ENCODE results near the gene TMEM242. TPM values are rescaled to one million over a fixed set of nuclear protein-coding genes. Genes with fewer than 3 reads are reported as not detected.

Gene TMEM242
- total and polyA plus RNA-seq, 10 of the 15 experiments (the other 5 are each of a cell fraction or from before 2014, with no cell fraction given): 2.8 to 9.8 (median 5.5) TPM

DNA sequence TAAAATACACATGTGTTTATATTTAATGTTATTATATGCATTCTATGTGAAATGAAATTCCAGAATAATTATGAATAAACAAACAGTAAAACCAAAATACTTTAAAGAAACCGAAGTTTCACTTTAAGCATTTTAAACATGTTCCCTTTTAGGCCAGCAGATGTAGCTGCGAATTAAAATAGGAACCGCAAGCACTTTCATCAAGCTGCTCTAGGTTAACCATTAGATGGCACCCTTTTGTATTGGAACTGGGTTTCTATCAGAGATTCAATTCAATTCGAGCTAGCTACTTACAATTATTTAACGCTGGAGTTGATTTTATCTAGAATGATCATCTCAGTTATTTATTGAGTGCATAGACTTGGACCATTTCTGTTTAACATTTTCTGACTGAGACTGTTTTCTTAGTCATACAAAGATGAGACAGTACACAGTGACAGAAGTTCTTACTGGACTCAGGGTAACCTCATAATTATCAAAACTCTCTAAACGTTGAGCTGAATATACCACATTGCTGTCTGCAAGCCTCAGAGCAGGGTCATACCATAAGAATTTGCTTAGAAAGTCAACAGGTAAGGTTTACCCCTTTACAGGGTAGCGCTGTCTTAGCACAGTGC lies 8.5 kb downstream of the TMEM242 start:
- H3K36me3 ChIP-seq (ENCODE audit: control insufficient read depth in 2 of 2, insufficient read depth in 2 of 2, low read length in 1 of 2): peaks cover 14% of the 10 kb centered on the region in 2 experiments; a peak in 3 of 4 replicates
- no peak overlapping the region for H2AFZ ChIP-seq (ENCODE audit: control insufficient read depth, low read depth, low read length)
- ATAC-seq (peak; percentile 96), DNase-seq (ENCODE audit: low read depth, low spot score) (peak; percentile 42), FAIRE-seq (no peak)
- BruUV-seq (replicated peaks): no TSS peak
- H3K4me3 ChIP-seq: no peak overlapping the region
- H3K9me3 ChIP-seq (replicated peaks; ENCODE audit: control insufficient read depth, insufficient read depth, low read length): no peaks in the 10 kb centered on the region
- ChIA-PET POLR2A (interaction anchor here (0.6 to 1.1 kb wide), 4 partner anchors 9 to 352 kb away, joined by 3 to 5 read pairs (median 4); no protein-coding TSS in a partner anchor), CTCF (interaction anchor here (0.6 to 3.5 kb wide), 58 partner anchors 9 to 757 kb away, joined by 3 to 96 read pairs (median 4); partner anchors contain the start of gene TMEM242), RAD21 (ENCODE audit: unreplicated experiment) (interaction anchor here (0.7 to 2.7 kb wide), 36 partner anchors 9 to 757 kb away, joined by 3 to 47 read pairs (median 6); partner anchors contain the start of gene TMEM242), SMC1A (ENCODE audit: uncharacterized antibody, unreplicated experiment) (interaction anchor here (0.6 to 5.7 kb wide), 40 partner anchors 9 to 755 kb away, joined by 3 to 74 read pairs (median 4); partner anchors contain the start of gene TMEM242)
- H3K27ac ChIP-seq (ENCODE audit: control insufficient read depth, insufficient read depth): no peak overlapping the region
- H3K4me2 ChIP-seq (ENCODE audit: control insufficient read depth, insufficient read depth): no peak overlapping the region
- intact Hi-C loops (cut with micrococcal nuclease; ENCODE audit: unreplicated experiment): loop anchor here (1.0 to 10.0 kb wide), 8 partner anchors 20 to 760 kb away; partner anchors contain the start of gene ZDHHC14
- H3K27me3 ChIP-seq (replicated peaks in 1 of 2; ENCODE audit: control insufficient read depth in 2 of 2, insufficient read depth in 2 of 2, low read length in 1 of 2): no peaks in the 10 kb centered on the region
- no peaks in the 10 kb centered on the region for H3K4me1 ChIP-seq (ENCODE audit: control insufficient read depth, insufficient read depth, low read length)
- in situ Hi-C loops (cut with MboI): loop anchor here (10.0 kb wide), 1 partner anchor 290 kb away; no protein-coding TSS in a partner anchor
- no peak overlapping the region for H3K9ac ChIP-seq (ENCODE audit: control insufficient read depth, insufficient read depth, low read length)
- no peaks in the 10 kb centered on the region for H3K79me2 ChIP-seq (ENCODE audit: control insufficient read depth, insufficient read depth, low read length)
- WGBS (ENCODE audit: insufficient coverage, insufficient replicate concordance, low lambda C conversion rate, missing lambda C conversion rate): 14% methylated on average over 7 of the region's 7 CpGs
- H4K20me1 ChIP-seq (ENCODE audit: control insufficient read depth, insufficient read depth): no peaks in the 10 kb centered on the region
- TF ChIP-seq RAD51 (IDR thresholded peaks at IDR 0.05) (0 out of 2 replicates have a peak, but pooled peaks have one; percentile 12), MEF2A (IDR thresholded peaks at IDR 0.05; ENCODE audit: insufficient read depth, low read depth, low read length) (0 out of 2 replicates have a peak, but pooled peaks have one; percentile 9), RUNX3 (IDR thresholded peaks at IDR 0.05; ENCODE audit: low read length) (peak; percentile 87), MXI1 (IDR thresholded peaks at IDR 0.05; ENCODE audit: low read depth, low read length) (0 out of 2 replicates have a peak, but pooled peaks have one; percentile 12), RB1 (IDR thresholded peaks at IDR 0.05; ENCODE audit: borderline replicate concordance) (peak; percentile 76; the same call in 1 of the 2 replicates), POLR2AphosphoS5 (IDR thresholded peaks at IDR 0.05; ENCODE audit: low read length) (no peak), SMARCA5 (IDR thresholded peaks at IDR 0.05) (peak; percentile 52; the same call in 1 of the 2 replicates), ESRRA (IDR thresholded peaks at IDR 0.05; ENCODE audit: low read length) (no peak), JUNB (IDR thresholded peaks at IDR 0.05) (no peak), SUZ12 (IDR thresholded peaks at IDR 0.05; ENCODE audit: unreplicated experiment) (no peak), RAD21 (IDR thresholded peaks at IDR 0.05; ENCODE audit: insufficient read depth, low read depth, low read length) (peak; percentile 99), FOXM1 (IDR thresholded peaks at IDR 0.05; ENCODE audit: low read depth, low read length) (peak; percentile 49; the same call in 1 of the 2 replicates)
- TF ChIP-seq, protein P1, sequence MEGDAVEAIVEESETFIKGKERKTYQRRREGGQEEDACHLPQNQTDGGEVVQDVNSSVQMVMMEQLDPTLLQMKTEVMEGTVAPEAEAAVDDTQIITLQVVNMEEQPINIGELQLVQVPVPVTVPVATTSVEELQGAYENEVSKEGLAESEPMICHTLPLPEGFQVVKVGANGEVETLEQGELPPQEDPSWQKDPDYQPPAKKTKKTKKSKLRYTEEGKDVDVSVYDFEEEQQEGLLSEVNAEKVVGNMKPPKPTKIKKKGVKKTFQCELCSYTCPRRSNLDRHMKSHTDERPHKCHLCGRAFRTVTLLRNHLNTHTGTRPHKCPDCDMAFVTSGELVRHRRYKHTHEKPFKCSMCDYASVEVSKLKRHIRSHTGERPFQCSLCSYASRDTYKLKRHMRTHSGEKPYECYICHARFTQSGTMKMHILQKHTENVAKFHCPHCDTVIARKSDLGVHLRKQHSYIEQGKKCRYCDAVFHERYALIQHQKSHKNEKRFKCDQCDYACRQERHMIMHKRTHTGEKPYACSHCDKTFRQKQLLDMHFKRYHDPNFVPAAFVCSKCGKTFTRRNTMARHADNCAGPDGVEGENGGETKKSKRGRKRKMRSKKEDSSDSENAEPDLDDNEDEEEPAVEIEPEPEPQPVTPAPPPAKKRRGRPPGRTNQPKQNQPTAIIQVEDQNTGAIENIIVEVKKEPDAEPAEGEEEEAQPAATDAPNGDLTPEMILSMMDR (IDR thresholded peaks at IDR 0.05 in 2 of 3, conservative IDR thresholded peaks at IDR 0.05 in 1 of 3; ENCODE audit: control insufficient read depth in 2 of 3, extremely low read depth in 1 of 3, insufficient read depth in 1 of 3, low read depth in 3 of 3, low read length in 3 of 3): peak; percentile 80 to 100 (median 91); a peak in 5 of 6 replicates
- TF ChIP-seq, protein P2, sequence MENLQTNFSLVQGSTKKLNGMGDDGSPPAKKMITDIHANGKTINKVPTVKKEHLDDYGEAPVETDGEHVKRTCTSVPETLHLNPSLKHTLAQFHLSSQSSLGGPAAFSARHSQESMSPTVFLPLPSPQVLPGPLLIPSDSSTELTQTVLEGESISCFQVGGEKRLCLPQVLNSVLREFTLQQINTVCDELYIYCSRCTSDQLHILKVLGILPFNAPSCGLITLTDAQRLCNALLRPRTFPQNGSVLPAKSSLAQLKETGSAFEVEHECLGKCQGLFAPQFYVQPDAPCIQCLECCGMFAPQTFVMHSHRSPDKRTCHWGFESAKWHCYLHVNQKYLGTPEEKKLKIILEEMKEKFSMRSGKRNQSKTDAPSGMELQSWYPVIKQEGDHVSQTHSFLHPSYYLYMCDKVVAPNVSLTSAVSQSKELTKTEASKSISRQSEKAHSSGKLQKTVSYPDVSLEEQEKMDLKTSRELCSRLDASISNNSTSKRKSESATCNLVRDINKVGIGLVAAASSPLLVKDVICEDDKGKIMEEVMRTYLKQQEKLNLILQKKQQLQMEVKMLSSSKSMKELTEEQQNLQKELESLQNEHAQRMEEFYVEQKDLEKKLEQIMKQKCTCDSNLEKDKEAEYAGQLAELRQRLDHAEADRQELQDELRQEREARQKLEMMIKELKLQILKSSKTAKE (IDR thresholded peaks at IDR 0.05; ENCODE audit: low read depth, poor library complexity, severe bottlenecking): peak; percentile 58
- TF ChIP-seq, protein P3, sequence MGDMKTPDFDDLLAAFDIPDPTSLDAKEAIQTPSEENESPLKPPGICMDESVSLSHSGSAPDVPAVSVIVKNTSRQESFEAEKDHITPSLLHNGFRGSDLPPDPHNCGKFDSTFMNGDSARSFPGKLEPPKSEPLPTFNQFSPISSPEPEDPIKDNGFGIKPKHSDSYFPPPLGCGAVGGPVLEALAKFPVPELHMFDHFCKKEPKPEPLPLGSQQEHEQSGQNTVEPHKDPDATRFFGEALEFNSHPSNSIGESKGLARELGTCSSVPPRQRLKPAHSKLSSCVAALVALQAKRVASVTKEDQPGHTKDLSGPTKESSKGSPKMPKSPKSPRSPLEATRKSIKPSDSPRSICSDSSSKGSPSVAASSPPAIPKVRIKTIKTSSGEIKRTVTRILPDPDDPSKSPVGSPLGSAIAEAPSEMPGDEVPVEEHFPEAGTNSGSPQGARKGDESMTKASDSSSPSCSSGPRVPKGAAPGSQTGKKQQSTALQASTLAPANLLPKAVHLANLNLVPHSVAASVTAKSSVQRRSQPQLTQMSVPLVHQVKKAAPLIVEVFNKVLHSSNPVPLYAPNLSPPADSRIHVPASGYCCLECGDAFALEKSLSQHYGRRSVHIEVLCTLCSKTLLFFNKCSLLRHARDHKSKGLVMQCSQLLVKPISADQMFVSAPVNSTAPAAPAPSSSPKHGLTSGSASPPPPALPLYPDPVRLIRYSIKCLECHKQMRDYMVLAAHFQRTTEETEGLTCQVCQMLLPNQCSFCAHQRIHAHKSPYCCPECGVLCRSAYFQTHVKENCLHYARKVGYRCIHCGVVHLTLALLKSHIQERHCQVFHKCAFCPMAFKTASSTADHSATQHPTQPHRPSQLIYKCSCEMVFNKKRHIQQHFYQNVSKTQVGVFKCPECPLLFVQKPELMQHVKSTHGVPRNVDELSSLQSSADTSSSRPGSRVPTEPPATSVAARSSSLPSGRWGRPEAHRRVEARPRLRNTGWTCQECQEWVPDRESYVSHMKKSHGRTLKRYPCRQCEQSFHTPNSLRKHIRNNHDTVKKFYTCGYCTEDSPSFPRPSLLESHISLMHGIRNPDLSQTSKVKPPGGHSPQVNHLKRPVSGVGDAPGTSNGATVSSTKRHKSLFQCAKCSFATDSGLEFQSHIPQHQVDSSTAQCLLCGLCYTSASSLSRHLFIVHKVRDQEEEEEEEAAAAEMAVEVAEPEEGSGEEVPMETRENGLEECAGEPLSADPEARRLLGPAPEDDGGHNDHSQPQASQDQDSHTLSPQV (IDR thresholded peaks at IDR 0.05): peak; percentile 93
